NOMO-1 treated with DMSO at 0.1 percent for 48 hours (cell line): Measurements from ENCODE around the gene ADGRD1.

Source experiments
- DNase-seq: peaks from one replicate; lab custom pipeline; 2025; ENCODE audit not compliant: unreplicated experiment; lab: John Stamatoyannopoulos, UW

ADGRD1 gene

DNA sequence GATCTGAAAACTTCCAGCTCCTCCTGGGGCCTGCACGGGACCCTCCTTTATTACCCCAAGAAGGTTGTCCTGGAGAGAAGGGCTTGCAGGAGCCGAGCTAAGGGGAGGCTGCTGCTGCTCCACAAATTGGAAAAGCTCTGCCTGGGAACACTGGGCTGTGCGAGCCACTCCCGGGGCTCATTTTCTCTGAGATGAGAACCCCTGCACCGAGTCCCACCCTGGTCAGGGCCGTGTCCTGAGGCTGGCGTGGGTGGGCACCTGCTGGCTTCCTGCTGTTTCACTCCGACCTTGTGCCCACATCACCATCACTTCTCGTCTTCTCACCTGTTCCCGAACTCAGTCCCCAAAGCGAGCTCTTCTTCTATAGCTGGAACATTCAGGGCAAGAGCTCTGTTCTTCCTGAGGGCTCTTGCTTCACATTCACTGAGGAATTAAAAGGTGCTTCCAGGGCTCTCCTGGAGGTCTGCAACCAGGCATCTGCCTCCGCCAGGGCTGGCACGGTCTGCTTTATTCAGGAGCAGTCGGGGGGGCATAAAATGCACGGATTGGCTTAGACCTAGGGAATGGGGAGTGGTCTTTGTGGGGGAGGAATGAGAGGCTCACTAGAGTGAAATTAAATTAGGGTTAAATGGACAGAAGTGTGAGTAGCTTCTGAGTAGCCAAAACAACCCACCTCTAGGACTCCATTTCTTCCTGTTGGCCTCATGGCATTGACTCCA lies 98.5 kb downstream of the ADGRD1 start:
- DNase-seq, result no peak

DNA sequence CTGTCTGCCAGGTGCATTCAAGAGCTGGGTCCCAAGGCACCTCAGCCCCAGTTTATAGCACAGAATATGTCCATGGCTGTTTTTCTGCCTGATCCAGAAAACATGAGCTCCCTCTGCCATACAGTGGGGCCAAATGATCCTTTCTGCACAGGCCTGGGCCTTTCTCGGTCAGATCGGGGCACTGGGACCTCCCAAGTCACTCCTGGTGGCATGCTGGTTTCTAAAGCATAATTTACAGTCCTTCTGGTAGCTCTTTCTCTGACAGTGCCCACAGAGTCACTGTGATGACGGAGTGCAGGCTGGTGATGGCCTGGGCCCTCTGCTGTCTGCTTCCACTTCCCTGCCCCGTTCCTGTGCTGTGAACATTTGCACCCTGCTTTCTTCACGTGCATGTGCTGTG lies 99.2 kb downstream of the ADGRD1 start:
- no peak for DNase-seq

DNA sequence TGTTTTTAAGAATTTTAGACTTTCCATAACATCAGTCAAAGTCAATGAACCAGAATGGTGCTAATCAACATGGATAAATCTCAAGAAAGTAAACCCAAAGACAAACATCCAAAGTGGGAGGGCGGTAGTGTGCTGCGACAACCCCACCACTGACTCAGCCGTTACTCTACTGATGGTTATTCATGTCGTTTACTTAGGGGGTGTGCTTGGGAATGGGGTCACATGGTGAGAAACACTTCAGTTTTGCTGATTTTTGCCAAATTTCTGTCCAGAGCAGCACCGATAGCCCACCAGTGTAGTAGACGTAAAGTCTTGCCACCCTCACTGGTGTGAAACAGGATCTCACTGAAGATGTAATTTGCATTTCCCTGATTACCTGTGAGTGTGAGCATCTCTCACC lies 99.9 kb downstream of the ADGRD1 start:
- DNase-seq, result no peak

DNA sequence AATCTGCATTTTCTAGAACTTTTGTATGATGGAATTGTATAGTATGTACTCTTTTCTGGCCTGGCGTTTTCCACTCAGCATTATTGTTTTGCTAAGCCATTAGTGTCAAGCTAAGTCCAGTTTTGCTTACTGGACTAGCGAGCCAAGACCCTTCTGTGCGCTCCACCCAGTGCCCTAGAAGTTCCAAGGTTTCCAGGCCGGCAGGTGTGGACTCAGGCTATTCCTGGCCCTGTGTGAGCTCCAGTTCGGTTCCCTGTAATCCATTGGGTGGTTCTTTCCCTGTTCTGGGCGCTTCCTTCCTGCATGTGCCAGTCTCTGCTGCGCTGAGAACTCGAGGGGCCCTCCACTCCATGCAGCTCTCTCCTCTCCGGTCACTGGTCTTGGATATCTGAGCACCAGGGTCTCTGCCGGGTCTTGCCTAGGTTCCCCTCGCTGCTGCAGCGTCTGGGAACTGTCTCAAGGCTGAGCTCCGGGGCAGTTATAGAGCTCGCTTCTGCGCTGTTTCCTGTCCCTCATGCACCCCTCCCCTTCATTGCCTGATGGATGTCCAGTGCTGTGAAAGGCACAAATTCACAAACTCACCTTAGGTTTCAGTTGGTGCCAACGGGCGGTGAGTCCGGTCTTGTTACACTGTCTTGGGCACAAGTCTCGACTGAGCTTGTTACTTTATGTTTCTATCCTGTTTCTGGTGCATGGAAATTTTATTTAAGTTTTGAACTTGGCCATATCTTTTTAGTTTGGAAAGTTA lies 100.8 kb downstream of the ADGRD1 start:
- no peak for DNase-seq

DNA sequence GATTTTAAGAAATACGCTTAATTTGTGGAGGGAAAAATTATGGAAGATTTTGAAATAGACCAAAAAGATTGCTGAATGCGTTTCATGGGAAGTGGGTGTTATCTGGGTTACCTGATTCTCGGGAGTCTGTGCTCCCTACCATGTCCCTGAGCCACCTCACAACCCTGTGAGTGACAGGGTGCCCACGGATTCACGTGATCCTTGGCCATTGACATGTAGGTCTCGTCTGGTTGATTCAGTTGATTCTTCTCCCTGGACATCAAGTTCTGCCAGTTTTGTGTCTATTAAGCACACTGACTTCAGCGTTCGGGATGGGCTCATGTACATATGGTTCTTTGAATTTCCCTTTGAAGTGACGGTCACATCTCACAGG lies 101.4 kb downstream of the ADGRD1 start:
- DNase-seq, result no peak

- DNase-seq, result no peak
Measured at GRCh38 chr12:131055596-131056233, 102.0 kb downstream of the ADGRD1 start.

DNA sequence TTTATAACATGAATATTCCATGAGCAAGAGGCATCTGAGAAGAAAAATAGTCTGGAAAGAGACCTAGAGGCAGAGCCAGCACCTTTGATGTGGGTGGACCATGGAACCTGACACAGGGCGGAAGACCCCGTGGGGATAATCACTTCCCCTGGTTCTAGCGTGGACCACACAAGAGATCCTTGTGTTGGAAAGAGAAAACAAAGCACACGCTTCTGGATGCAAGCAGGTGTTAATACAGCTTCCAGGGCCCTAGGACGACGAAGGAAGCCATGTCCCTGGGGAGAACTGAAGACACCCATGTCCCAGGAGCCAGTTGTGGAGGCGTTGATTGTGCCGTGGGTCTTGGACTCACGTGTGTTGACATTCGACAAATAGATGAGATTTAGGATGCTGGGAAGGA lies 102.9 kb downstream of the ADGRD1 start:
- DNase-seq, result no peak

DNA sequence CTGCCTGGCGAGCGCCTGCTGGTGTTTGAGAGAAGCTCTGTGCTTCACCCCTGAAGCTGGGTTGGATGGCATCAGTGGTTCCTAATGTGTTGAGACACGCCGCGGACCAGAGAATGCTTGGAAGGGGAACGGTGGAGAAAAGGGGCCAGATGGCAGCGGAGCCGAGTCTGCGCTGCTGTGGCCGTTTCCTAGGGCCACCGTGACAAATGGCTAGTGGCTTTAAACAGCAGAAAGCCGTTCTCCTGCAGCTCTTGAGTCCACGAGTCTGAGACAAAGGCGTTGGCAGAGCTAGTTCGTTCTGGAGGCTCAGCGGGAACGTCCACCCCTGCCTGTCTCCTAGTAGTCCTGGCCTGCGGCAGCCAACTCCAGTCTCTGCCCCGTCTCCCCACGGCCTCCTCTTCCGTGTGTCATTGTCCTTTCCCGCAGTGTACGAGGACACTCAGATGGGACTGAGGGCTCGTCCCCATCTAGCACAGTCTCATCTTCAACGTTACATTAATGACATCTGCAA lies 103.6 kb downstream of the ADGRD1 start:
- no peak for DNase-seq

GRCh38 chr12:131057722-131058515 lies 104.2 kb downstream of the ADGRD1 start:
- DNase-seq, result no peak

DNA sequence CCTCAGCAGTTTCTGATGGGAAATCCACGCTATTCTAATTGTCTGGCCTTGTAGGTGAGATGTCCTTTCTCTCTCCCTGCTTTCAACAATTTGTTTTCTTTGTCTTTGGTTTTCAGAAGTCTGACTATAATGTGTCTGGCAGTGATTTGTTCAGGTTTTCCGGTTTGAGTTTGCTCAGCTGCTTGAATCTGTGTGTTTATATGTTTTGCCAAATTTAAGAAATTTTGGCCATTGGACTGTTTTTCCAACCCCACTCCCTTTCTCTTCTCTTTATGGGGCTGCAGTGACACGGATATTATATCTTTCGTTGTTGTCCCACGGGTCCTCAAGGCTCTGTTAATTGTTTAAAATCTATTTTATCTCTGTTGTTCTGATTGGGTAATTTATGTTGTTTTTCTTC lies 105.0 kb downstream of the ADGRD1 start:
- DNase-seq, result no peak

DNA sequence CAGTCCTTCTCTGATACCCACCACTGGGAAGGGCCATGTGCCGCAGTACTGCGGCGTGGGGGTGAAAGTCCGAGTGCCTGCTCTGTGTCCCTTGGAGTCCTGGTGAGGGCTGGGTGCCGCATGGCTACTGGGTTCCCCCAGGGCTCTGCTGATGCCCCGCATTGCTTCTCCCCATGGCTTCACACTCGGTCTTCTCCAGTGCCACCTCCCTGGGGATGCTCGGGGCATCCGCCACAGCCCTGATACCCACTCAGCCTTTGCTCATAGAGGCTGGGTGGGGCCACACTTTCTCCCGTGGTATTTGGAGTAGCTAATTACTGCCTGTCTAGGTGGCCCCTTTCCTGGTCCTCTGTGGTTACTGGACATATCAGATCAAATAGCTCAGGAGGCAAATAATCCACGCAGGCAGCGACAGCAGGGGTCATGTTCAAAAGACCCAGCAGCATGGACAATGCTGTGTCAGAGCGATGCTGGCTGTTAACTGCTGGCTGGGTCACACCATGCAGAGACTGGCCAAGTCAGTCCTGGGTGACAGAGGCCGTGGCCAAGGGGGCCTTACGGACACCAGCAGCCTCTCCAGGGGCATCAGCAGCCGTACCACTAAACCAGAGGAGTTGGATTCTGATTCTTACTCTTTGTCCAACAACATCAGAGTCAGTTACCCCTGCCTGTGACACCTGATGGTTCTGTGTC lies 106.5 kb downstream of the ADGRD1 start:
- DNase-seq, result no peak

DNA sequence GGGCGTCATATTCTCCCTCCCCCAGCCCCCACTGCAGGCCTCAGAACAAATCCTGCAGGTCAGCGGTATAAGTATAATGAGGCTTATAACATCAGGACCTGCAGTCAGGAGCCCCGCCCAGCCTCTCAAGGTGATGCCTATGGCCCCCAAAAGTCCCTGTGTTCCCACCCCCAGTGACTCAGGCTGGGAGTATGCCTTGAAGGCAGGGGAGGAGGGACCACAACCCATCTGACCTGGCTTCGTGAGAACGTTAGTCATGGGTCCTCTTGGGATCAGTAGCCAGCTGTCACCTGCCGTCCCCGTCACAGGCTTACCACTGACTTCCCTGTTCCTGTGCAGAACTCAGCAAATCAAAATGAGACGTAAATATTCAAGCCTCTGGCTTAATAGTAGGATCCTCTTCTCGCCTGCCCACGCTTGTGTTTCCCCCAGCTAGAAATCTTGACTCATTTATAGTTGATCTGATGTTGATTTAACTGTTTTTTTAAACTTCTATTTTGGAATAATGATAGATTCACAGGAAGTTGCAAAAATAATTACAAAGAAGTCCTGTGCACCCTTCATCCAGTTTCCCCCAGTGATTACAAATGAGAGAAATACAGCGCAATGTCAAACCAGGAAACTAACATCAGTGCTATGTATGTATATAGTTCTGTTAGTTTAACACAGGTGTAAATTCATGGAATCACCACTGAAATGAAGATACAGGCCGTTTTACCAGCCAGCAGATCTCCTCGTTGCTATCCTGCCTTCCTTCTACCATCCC lies 107.5 kb downstream of the ADGRD1 start:
- DNase-seq, result no peak

GRCh38 chr12:131063413-131063812 lies 109.7 kb downstream of the ADGRD1 start:
- no peak for DNase-seq

DNA sequence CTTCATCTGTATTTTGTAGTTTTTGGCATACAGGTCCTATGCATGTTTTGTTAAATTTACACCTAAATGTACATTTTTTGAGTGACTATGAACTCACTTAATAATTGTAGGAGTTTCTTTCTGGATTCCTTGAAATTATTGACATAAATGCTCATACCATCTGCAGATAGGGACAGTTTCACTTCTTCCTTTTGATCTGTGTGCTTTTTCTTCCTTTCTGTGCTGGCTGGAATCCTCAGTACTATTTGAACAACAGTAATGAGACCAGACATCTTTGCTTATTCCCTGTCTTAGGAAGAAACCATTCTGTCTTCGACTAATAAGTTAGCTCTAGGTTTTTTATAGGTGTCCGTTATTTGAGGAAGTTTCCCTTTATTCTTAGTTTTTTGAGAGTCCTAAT lies 110.3 kb downstream of the ADGRD1 start:
- DNase-seq, result peak; percentile 40

DNA sequence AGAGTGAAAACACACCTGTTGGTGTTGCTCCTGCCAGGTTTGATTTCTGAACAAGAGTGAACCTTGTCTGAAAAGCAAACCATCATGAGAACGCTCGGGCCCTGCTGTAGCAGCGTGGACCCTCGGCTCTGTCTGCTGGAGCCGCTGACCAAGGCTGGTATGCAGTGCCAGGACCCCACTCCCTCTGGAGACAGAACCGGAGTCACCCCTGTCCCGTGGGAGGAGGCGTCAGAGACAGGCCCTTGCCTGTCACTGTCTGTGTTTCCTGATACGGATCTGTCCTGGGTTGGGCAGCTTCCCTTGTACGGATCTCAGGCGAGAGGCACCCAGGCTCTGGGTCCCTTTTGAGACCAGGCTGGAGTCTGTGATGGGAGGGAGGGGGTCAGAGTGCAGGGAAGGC lies 111.6 kb downstream of the ADGRD1 start:
- no peak for DNase-seq

GRCh38 chr12:131065801-131066200 lies 112.1 kb downstream of the ADGRD1 start:
- no peak for DNase-seq

DNA sequence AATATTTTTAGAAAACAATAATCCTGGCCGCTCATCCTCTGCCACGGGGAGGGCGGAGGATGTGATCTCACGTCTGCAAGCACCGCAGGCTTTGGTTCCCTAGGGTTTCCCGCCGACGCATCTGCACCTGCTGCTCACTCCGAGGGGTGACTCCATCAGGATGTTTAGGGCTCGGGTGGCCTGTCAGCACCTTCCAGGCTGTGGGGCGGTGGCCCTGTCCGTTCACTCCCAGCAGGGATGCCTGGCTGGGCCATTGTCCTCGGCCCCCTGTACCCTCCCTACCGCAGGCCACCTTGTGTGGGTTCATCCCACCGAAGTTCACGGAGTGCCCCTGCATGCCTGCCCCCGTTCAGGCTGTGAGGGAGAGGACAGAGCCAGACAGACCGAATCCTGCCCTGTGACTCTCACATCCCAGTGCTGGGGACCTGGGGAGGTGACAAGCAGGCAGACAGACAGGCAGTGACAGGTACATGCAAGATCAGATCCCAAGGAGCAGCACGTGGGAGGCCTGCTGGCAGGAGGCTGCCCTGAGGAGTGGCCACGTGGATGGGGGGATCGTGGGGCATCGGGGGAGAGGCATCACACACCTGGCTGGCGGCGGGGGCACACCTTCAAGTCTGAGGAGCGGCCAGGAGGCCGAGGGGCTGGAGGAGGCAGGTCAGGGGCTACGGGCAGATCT lies 112.6 kb downstream of the ADGRD1 start:
- DNase-seq, result no peak

- DNase-seq, result no peak
Measured at GRCh38 chr12:131066886-131067490, 113.3 kb downstream of the ADGRD1 start.
